ENCODE results near the gene TCF7L2.

Gene TCF7L2

DNA sequence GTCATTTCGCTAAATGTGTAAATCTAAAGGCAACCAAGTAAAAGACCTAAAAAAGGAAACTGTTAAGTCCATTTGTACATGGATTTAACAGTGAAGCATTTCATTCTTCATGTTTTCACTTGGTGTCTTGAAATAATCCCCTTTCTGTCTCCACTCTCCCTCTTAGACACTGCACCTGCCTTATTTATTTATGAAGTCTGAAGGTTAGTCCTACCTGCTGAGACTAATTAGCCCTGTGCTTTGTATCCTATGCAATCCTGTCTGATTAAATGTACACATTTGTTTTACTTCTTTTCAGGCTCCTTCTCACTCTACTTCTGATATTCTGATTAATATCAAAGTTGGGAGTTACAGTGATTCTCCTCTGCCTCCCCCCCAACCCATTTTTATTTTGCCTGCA lies 1.9 kb upstream of the TCF7L2 start:
- no peak for DNase-seq

- DNase-seq = no peak
Observed at GRCh38 chr10:112949143-112949823, 764 bp upstream of the TCF7L2 start.

- DNase-seq = peak in 1 of 2 donors; percentile 21
Observed at GRCh38 chr10:112950714-112951358, 789 bp downstream of the TCF7L2 start.

GRCh38 chr10:112951359-112952281 lies 1.6 kb downstream of the TCF7L2 start:
- DNase-seq = peak; percentile 52 to 69

DNA sequence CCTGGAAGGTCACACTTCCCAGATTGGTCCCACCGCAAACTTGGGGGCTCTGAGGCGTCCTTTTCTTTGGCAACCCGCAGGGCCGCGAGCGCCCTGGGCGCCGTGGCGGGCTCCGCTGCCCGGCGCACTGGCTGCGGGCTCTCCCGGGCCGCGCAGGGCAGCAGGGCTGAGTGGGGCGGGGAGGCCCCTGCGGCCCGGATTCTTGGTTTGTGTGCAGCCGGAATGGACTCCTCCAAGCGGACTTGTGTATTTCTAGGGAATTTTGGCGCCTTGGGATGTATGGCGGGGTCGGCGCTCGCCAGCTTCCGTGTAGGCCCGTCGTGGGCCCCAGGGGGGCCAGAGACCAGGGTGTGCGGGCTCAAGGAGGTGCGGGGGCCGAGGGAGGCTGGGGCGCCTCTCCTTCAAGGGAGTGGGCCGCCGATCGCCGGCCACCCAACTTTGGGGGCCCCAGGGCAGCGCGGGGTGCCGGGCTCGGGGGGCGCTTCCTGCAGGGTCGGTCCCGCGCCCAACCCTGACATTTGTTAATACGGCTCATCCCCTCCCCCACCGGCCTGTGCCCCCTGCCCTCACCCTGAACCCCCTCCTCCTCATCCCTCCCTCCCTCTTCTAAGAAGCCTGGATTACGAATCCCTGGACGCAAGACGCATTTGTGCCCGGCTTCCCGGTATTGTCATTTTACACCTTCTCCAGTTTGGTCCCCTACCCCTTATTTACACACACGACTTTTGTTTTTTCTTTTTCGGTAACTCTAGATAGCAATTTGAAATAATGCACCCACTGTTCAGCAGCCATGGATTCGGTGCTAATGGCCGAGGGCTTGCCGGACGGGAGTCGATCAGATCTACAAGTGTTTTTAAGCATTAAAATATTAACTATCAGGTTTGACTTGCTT lies 2.5 kb downstream of the TCF7L2 start:
- no peak for DNase-seq

- DNase-seq = no peak
Observed at GRCh38 chr10:112953174-112954159, 3.4 kb downstream of the TCF7L2 start.

- DNase-seq = no peak
Observed at GRCh38 chr10:112954974-112955581, 5.0 kb downstream of the TCF7L2 start.

DNA sequence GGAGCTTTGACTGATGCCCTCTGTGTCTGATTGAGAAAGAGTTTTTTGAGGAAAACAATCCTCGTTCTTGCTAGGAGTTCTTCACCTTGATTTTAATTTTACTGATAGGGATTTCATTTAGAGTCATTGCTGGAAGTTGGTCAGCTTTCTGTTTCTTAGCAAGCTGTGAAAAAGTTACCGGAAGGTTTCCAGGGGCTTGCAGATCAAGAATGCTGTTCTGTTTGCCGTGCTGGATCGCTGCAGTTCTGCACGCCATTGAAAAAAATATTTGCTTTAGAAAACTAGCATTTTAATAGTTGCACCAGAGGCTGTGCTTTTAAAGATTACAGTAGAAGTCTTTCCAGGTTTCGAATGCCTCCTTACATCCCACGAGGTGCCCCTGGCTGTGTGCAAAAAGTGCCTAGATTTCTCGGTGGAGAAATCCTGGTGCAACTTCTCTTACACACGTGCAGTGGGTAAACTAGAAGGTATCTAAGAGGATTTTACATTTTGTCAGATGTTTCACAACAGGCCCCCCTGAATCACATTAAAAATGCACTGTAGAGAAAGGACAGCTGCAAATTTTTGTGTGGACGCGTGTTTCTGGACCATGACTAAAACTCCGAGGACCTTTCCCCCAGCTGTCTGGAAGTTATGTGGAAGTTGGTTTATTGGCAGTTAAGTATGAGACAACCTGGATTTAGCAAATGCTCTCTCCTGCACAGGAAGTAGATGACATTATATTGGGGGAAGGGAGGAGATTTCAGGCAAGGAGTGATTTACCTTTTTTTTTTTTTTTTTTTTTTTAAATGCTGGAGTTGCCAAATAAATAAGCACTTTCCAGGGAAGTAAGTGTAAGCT lies 5.8 kb downstream of the TCF7L2 start:
- no peak for DNase-seq

GRCh38 chr10:112956631-112957350 lies 6.7 kb downstream of the TCF7L2 start:
- DNase-seq = no peak

DNA sequence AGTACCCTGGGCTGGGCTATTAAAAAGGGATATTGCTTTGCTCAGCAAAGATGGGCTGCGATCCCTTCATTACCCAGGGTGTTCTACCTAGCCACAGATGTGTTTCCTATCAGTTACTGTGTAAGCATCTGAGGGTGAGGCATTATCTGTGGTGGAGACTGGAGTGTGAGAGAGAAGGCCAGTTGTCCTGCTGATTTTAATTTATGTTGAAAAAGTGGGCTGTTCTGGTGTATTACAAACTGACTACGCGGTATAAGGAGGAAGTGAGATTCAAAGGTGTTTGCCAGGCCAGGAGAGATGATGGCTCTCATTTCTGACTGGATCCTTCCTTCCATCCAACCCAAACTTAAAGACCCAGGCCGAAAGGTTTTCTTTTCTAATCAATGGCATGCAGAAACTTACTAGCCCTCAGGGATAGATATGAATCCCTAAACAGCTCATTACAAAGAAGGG lies 7.6 kb downstream of the TCF7L2 start:
- no peak for DNase-seq

GRCh38 chr10:112958275-112958995 lies 8.4 kb downstream of the TCF7L2 start:
- no peak for DNase-seq

GRCh38 chr10:112959207-112959838 lies 9.3 kb downstream of the TCF7L2 start:
- DNase-seq = no peak

DNA sequence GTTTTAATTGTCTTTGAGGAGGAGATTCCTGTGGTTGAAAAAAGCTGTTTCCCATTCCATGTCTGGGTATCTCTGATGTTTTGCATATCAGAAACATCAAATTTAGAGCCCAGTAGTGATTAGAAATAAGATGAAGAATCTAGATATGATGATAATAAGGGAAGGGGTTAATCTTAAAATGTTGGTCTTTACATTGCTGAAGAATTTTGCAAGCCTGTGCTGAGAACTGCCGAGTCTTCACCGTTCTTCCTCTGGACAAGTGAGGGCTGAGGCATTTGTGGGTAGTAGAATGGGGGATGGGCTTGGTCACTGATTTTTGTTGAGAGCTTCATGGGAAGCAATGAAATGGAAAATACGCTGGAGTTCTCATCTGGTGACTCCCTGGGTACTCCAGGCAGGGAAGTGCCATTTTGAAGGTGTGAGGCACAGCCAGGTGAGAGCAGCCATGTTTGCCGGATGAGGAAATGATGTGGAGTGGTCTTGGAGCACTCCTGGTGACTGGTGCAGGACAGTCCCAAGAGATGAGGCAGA lies 10.2 kb downstream of the TCF7L2 start:
- DNase-seq = no peak

- peak in 1 of 2 donors; percentile 22 for DNase-seq
Observed at GRCh38 chr10:112961609-112962008, 11.6 kb downstream of the TCF7L2 start.

DNA sequence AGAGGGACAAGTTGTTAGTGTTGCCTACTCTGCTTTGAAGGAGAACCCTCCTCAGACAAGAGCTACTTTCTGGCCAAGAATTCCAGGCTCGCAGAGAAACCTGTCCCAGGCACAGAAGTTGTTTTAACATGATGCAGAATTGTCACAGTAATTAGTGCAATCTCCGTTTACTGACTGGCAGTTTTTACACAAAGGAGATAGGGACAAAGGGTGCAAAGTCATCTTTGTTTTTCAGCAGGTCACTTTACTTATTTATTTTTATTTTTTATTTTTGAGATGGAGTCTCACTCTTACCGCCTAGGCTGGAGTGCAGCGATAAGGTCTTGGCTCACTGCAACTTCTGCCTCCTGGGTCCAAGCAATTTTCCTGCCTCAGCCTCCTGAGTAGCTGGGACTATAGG lies 12.3 kb downstream of the TCF7L2 start:
- DNase-seq = no peak

- DNase-seq = no peak
Observed at GRCh38 chr10:112963835-112964234, 13.8 kb downstream of the TCF7L2 start.

DNA sequence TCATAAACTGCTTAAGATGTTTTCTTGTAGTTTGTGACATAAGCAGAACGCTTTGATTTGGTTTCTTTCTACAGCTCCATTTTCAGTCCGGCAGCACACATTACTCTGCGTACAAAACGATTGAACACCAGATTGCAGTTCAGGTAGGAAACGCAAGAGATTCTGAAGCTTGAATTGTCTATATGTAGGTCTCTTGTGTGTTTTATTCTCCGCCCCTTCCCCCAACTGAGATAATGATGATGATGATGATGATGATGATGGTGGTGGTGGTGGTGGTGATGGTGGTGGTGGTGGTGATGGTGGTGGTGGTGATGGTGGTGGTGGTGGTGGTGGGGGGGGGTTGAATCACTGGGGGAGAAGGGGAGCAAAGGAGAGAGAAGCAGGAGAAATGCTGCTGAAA lies 14.4 kb downstream of the TCF7L2 start:
- DNase-seq = no peak
